Colonic mucosa (tissue), 4 donors: ENCODE measurements around the gene HHATL. TPM values are rescaled to one million over a fixed set of nuclear protein-coding genes. Genes with fewer than 3 reads are reported as not detected.

ENCODE experiments used
- DNase-seq: peaks from one replicate; pipeline ENCODE4 v3.0.0-alpha.2; 2020
- H3K27ac ChIP-seq: fragments of 200-600 bp; one replicate; pipeline ENCODE4 v1.8.0; 2021
- H3K27me3 ChIP-seq: fragments of 200-600 bp; one replicate; pipeline ENCODE4 v1.8.0; 2021
- H3K36me3 ChIP-seq: fragments of 200-600 bp; one replicate; pipeline ENCODE4 v1.8.0; 2021
- H3K4me1 ChIP-seq: fragments of 200-600 bp; one replicate; pipeline ENCODE4 v1.8.0; 2021; ENCODE audit warnings: mild to moderate bottlenecking
- H3K4me3 ChIP-seq: fragments of 200-600 bp; one replicate; pipeline ENCODE4 v1.8.0; 2021
- H3K9ac ChIP-seq, 2 donors: one replicate each; pipeline ENCODE4 v1.7.0; 2013; ENCODE audit warnings: control low read depth in 2 of 2, low read depth in 2 of 2, low read length in 2 of 2
- H3K9me3 ChIP-seq: fragments of 200-600 bp; one replicate; pipeline ENCODE4 v1.8.0; 2021
- CTCF ChIP-seq: fragments of 200-600 bp; IDR thresholded peaks from one replicate; pipeline ENCODE4 v1.8.0; 2022; ENCODE audit warnings: antibody characterized with exemption, mild to moderate bottlenecking
- intact Hi-C: fragments of 100-400 bp; cut with DNase I; formaldehyde crosslinking; loops from one replicate; pipeline ENCODE4 v1.14.1; 2022
- total RNA-seq, 2 donors: library from RNA; stranded (reverse); fragmentation: NEBNext Ultra II Directional in 1 of 2; extraction: Animal tissue kit (Norgen Biotek cat#: 25700) in 1 of 2; gene quantifications; one replicate each; pipeline ENCODE4 v1.2.1, GENCODE V29; 2021
- donor health status: healthy.
- donor health status: DM: no; HTN: no; CAD: no.
- donor health status: DM: no; HTN: no; CAD: no.

Gene HHATL
- total RNA-seq, result 1 to 10 TPM in 1 of 2 donors, under 1 TPM in 1; 0.50 to 1.2 TPM

- DNase-seq, result no peak
- Histone ChIP-seq H3K4me1 (no peaks in the 10 kb centered on the region), H3K27me3 (no peaks in the 10 kb centered on the region), H3K9me3 (no peaks in the 10 kb centered on the region), H3K9ac (no peak within 1 kb of the TSS), H3K36me3 (no peaks in the 10 kb centered on the region), H3K4me3 (no peak within 1 kb of the TSS), H3K27ac (no peak within 1 kb of the TSS)
- no peak for TF ChIP-seq CTCF
- intact Hi-C loops, result no loop called here
These were observed at the start of gene HHATL for GRCh38 chr3:42702066-42702951. HHATL (minus strand) TSS chr3:42702798; CDS start chr3:42700826, 1,972 bp downstream.

- H3K27ac ChIP-seq, result no peak overlapping the region
- DNase-seq, result no peak
- no peak overlapping the region for H3K4me3 ChIP-seq
- H3K4me1 ChIP-seq, result no peaks in the 10 kb centered on the region
- TF ChIP-seq CTCF, result no peak
- H3K9me3 ChIP-seq, result no peaks in the 10 kb centered on the region
- no peaks in the 10 kb centered on the region for H3K27me3 ChIP-seq
- H3K9ac ChIP-seq, result no peak overlapping the region
- intact Hi-C loops, result no loop called here
- H3K36me3 ChIP-seq, result no peaks in the 10 kb centered on the region
These were observed 49.0 kb upstream of the HHATL start for GRCh38 chr3:42751609-42752008.

- intact Hi-C loops, result no loop called here
- DNase-seq, result no peak
- Histone ChIP-seq H3K9ac (no peak overlapping the region), H3K27me3 (no peaks in the 10 kb centered on the region), H3K9me3 (no peaks in the 10 kb centered on the region), H3K36me3 (no peaks in the 10 kb centered on the region), H3K4me1 (no peaks in the 10 kb centered on the region), H3K27ac (no peak overlapping the region), H3K4me3 (no peak overlapping the region)
- TF ChIP-seq CTCF, result no peak
These were observed 48.2 kb upstream of the HHATL start for GRCh38 chr3:42750834-42751233.

- no peak overlapping the region for H3K9ac ChIP-seq
- DNase-seq, result no peak
- H3K9me3 ChIP-seq, result no peaks in the 10 kb centered on the region
- TF ChIP-seq CTCF, result no peak
- no peak overlapping the region for H3K4me3 ChIP-seq
- intact Hi-C loops, result loop anchor here (10.0 kb wide), 1 partner anchor 165 kb away; the partner anchor contains the start of gene SEC22C
- no peaks in the 10 kb centered on the region for H3K36me3 ChIP-seq
- no peak overlapping the region for H3K27ac ChIP-seq
- no peaks in the 10 kb centered on the region for H3K27me3 ChIP-seq
- no peaks in the 10 kb centered on the region for H3K4me1 ChIP-seq
These were observed 47.2 kb upstream of the HHATL start for GRCh38 chr3:42749753-42750231.

GRCh38 chr3:42749025-42749752, 46.6 kb upstream of the HHATL start:
- no peak overlapping the region for H3K9ac ChIP-seq
- H3K27ac ChIP-seq, result no peak overlapping the region
- no peaks in the 10 kb centered on the region for H3K27me3 ChIP-seq
- H3K4me1 ChIP-seq, result no peaks in the 10 kb centered on the region
- H3K4me3 ChIP-seq, result no peak overlapping the region
- no peaks in the 10 kb centered on the region for H3K9me3 ChIP-seq
- intact Hi-C loops, result loop anchor here (10.0 kb wide), 1 partner anchor 164 kb away; the partner anchor contains the start of gene SEC22C
- TF ChIP-seq CTCF, result no peak
- H3K36me3 ChIP-seq, result no peaks in the 10 kb centered on the region
- DNase-seq, result no peak
